ENCODE results near the gene CDH23. TPM values are rescaled to one million over a fixed set of nuclear protein-coding genes. Genes with fewer than 3 reads are reported as not detected.
A peak's percentile ranks its signal among the peaks of the same experiment; 100 is the strongest.

CDH23 gene
- polyA plus RNA-seq, 1 donor from 2014 or later = 6.6 TPM

DNA sequence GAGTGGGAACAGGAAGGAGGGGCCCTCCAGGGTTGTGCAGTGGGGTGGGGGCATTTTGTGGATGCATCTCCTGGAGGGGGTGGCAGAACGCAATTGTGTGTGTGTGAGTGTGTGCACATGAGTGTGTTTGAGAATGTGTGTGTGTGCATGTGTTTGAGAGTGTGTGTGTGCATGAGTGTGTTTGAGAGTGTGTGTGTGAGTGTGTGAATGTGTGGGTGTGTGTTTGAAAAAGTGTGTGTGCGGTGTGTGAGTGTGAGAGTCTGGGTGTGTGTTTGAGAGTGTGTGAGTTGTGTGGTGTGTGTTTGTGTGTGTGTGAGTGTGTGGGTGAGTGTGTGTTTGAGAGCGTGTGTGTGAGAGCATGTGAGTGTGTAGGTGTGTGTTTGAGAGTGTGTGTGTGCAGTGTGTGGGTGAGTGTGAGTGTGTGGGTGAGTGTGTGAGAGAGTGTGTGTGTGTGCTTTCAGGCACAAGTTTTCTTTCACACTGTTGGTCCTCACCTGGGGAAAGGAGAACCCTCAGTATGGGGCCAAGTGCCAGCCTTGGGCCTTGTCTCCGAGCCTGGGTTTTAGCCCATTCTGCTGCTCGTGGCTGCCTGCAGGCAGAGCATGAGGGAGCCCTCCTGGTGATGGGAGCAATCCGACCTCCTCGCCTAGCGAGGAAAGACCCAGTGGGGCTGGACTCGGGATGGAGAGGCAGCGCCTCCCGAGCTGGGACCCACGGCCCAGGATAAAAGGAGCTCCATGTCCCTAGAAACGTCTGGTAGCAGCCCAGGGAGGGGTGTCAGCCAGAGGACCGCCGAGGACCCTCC lies 35.6 kb downstream of the CDH23 start:
- no peak for TF ChIP-seq RAD21 (conservative IDR thresholded peaks at IDR 0.05)
- Histone ChIP-seq H3K36me3 (ENCODE audit: insufficient read depth, low read length) (no peaks in the 10 kb centered on the region), H3K4me2 (ENCODE audit: low read length) (no peak overlapping the region), H3K9me2 (ENCODE audit: insufficient read depth, low read length) (no peaks in the 10 kb centered on the region), H3K79me2 (replicated peaks; ENCODE audit: insufficient read depth, low read length) (no peaks in the 10 kb centered on the region), H3K27ac (ENCODE audit: low read length) (peak overlapping the region; percentile 20), H3K27me3 (ENCODE audit: insufficient read depth, low read depth, low read length) (no peaks in the 10 kb centered on the region), H4K20me1 (ENCODE audit: insufficient read depth) (no peaks in the 10 kb centered on the region), H3F3A (ENCODE audit: insufficient read depth, low read length, poor library complexity, severe bottlenecking) (no peaks in the 10 kb centered on the region), H2AFZ (ENCODE audit: low read depth, low read length) (no peak overlapping the region), H3K9ac (ENCODE audit: low read length) (no peak overlapping the region), H3K4me3 (ENCODE audit: low read length) (no peak overlapping the region), H3K9me3 (ENCODE audit: low read length) (no peaks in the 10 kb centered on the region)

DNA sequence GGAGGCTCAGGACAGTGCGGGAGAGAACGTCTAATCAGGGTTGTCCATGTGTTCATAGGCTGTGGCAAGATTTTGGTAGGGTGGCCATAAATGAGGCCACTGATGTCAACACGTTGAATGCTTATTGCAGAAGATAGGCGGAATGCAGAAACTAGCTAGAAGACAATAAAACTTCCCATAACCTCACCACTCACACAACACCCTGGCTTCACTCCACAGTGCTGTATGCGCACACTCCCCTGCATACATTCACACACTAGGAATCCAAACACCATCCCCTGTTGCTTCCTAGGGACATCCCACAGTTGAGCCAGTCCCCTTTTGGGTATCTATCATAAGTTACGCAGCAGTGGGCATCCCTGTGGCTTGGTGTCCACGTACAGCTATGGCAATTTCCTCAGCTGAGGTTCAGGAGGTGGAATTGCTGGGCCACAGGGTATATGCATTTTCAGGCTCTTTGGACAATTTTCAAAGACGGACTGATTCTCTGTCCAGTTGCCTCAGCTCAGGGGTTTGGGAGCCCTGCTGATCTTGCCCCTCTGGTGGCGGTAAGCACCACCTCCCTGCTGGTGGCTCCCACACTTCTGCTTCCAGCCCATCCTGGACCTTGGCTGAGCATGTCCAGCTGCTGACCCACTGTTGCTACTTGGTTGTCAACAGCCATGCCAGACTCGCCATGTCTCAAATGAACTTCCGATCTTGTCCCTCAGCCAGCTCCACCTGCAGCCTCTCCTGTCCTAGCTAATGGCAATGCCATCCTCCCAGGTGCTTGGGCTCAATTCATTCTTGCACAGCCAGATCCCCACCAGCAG lies 36.4 kb downstream of the CDH23 start:
- H3K36me3 ChIP-seq (ENCODE audit: insufficient read depth, low read length) = no peaks in the 10 kb centered on the region
- H3K79me2 ChIP-seq (replicated peaks; ENCODE audit: insufficient read depth, low read length) = no peaks in the 10 kb centered on the region
- H3K9me2 ChIP-seq (ENCODE audit: insufficient read depth, low read length) = no peaks in the 10 kb centered on the region
- no peaks in the 10 kb centered on the region for H3K27me3 ChIP-seq (ENCODE audit: insufficient read depth, low read depth, low read length)
- H4K20me1 ChIP-seq (ENCODE audit: insufficient read depth) = no peaks in the 10 kb centered on the region
- no peak overlapping the region for H3K9ac ChIP-seq (ENCODE audit: low read length)
- TF ChIP-seq POLR2AphosphoS5 (IDR thresholded peaks at IDR 0.05) = no peak
- TF ChIP-seq EP300 (conservative IDR thresholded peaks at IDR 0.05; ENCODE audit: poor library complexity, severe bottlenecking) = no peak
- TF ChIP-seq MXI1 (conservative IDR thresholded peaks at IDR 0.05; ENCODE audit: poor library complexity, severe bottlenecking) = no peak
- TF ChIP-seq, protein P1, sequence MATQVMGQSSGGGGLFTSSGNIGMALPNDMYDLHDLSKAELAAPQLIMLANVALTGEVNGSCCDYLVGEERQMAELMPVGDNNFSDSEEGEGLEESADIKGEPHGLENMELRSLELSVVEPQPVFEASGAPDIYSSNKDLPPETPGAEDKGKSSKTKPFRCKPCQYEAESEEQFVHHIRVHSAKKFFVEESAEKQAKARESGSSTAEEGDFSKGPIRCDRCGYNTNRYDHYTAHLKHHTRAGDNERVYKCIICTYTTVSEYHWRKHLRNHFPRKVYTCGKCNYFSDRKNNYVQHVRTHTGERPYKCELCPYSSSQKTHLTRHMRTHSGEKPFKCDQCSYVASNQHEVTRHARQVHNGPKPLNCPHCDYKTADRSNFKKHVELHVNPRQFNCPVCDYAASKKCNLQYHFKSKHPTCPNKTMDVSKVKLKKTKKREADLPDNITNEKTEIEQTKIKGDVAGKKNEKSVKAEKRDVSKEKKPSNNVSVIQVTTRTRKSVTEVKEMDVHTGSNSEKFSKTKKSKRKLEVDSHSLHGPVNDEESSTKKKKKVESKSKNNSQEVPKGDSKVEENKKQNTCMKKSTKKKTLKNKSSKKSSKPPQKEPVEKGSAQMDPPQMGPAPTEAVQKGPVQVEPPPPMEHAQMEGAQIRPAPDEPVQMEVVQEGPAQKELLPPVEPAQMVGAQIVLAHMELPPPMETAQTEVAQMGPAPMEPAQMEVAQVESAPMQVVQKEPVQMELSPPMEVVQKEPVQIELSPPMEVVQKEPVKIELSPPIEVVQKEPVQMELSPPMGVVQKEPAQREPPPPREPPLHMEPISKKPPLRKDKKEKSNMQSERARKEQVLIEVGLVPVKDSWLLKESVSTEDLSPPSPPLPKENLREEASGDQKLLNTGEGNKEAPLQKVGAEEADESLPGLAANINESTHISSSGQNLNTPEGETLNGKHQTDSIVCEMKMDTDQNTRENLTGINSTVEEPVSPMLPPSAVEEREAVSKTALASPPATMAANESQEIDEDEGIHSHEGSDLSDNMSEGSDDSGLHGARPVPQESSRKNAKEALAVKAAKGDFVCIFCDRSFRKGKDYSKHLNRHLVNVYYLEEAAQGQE (IDR thresholded peaks at IDR 0.05; ENCODE audit: borderline replicate concordance) = no peak
- TF ChIP-seq RAD21 (conservative IDR thresholded peaks at IDR 0.05) = no peak
- no peak for TF ChIP-seq TAF1 (IDR thresholded peaks at IDR 0.05; ENCODE audit: low read depth)
- TF ChIP-seq SMC3 (conservative IDR thresholded peaks at IDR 0.05; ENCODE audit: poor library complexity) = no peak
- TF ChIP-seq, protein P2, sequence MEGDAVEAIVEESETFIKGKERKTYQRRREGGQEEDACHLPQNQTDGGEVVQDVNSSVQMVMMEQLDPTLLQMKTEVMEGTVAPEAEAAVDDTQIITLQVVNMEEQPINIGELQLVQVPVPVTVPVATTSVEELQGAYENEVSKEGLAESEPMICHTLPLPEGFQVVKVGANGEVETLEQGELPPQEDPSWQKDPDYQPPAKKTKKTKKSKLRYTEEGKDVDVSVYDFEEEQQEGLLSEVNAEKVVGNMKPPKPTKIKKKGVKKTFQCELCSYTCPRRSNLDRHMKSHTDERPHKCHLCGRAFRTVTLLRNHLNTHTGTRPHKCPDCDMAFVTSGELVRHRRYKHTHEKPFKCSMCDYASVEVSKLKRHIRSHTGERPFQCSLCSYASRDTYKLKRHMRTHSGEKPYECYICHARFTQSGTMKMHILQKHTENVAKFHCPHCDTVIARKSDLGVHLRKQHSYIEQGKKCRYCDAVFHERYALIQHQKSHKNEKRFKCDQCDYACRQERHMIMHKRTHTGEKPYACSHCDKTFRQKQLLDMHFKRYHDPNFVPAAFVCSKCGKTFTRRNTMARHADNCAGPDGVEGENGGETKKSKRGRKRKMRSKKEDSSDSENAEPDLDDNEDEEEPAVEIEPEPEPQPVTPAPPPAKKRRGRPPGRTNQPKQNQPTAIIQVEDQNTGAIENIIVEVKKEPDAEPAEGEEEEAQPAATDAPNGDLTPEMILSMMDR (IDR thresholded peaks at IDR 0.05; ENCODE audit: poor library complexity, severe bottlenecking) = no peak
- no peak for TF ChIP-seq EZH2 (IDR thresholded peaks at IDR 0.05; ENCODE audit: borderline replicate concordance, insufficient read depth, low read length, poor library complexity, severe bottlenecking)
- no peak overlapping the region for H3K27ac ChIP-seq (ENCODE audit: low read length)
- no peak overlapping the region for H3K4me3 ChIP-seq (ENCODE audit: low read length)
- H3K9me3 ChIP-seq (ENCODE audit: low read length) = no peaks in the 10 kb centered on the region
- no peak overlapping the region for H3K4me2 ChIP-seq (ENCODE audit: low read length)
- no peak overlapping the region for H2AFZ ChIP-seq (ENCODE audit: low read depth, low read length)
- H3F3A ChIP-seq (ENCODE audit: insufficient read depth, low read length, poor library complexity, severe bottlenecking) = no peaks in the 10 kb centered on the region

Data from neural cell (in vitro differentiated cells).